ENCODE results near the gene PHLDA1. TPM values are rescaled to one million over a fixed set of nuclear protein-coding genes. Genes with fewer than 3 reads are reported as not detected.

PHLDA1 gene
- total and polyA plus RNA-seq, 2 of the 13 experiments (the other 11 are each of a cell fraction or from before 2014, with no cell fraction given): 33.8 to 41.0 TPM

DNA sequence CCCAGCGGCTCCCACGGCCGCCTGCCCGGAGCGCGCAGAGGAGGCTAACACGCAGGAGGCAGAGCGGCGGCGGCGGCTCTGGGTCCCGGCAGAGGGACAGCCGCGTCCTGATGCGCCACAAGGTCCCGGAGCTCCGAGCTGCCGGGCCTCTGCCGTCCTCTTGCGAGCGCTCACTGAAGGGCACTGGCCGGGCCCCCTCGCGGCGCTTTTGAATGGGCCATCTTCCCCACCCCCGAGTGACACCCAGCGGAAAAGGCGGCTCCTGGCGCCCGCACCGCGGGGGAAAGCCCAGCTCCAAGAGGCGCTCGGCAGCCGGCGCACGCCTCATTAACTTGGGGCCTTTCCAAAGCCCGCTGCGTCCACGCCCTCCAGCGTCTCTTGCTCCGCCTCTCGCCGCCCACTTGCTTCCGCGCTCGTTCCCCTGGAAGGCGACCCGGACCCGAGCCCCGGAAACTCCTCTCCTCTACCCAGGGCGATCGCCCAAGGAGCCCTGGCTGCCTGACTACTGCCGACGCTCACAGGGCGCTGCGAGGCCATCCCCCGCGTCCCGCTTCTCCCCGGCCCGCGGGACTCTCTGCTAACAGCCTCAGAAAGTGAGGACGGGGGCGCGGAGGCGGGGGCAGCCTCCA, at the start of gene PHLDA1 (continued):
- TF ChIP-seq AHDC1 (CRISPR knock-in tag; IDR thresholded peaks at IDR 0.05; ENCODE audit: borderline replicate concordance): 0 out of 2 replicates have a peak, but pooled peaks have one; percentile 47
- peak; percentile 77 for TF ChIP-seq PTBP1 (IDR thresholded peaks at IDR 0.05; ENCODE audit: low read depth, low read length, poor library complexity, severe bottlenecking)
- TF ChIP-seq ZNF7 (CRISPR knock-in tag; IDR thresholded peaks at IDR 0.05): no peak
- no peak for TF ChIP-seq CCAR2 (optimal IDR thresholded peaks at IDR 0.05; ENCODE audit: low read depth, low read length)
- TF ChIP-seq TBP (CRISPR knock-in tag; IDR thresholded peaks at IDR 0.05): no peak
- TF ChIP-seq ZNF33A (CRISPR knock-in tag; IDR thresholded peaks at IDR 0.05; ENCODE audit: borderline replicate concordance): peak; percentile 99
- TF ChIP-seq, protein P1, sequence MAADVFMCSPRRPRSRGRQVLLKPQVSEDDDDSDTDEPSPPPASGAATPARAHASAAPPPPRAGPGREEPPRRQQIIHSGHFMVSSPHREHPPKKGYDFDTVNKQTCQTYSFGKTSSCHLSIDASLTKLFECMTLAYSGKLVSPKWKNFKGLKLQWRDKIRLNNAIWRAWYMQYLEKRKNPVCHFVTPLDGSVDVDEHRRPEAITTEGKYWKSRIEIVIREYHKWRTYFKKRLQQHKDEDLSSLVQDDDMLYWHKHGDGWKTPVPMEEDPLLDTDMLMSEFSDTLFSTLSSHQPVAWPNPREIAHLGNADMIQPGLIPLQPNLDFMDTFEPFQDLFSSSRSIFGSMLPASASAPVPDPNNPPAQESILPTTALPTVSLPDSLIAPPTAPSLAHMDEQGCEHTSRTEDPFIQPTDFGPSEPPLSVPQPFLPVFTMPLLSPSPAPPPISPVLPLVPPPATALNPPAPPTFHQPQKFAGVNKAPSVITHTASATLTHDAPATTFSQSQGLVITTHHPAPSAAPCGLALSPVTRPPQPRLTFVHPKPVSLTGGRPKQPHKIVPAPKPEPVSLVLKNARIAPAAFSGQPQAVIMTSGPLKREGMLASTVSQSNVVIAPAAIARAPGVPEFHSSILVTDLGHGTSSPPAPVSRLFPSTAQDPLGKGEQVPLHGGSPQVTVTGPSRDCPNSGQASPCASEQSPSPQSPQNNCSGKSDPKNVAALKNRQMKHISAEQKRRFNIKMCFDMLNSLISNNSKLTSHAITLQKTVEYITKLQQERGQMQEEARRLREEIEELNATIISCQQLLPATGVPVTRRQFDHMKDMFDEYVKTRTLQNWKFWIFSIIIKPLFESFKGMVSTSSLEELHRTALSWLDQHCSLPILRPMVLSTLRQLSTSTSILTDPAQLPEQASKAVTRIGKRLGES (CRISPR knock-in tag; IDR thresholded peaks at IDR 0.05; ENCODE audit: borderline replicate concordance): peak; percentile 80; the same call in 1 of the 2 replicates
- peak; percentile 78; the same call in 1 of the 2 replicates for TF ChIP-seq SMAD3 (CRISPR knock-in tag; IDR thresholded peaks at IDR 0.05)
- peak; percentile 79; the same call in 1 of the 2 replicates for TF ChIP-seq ZNF749 (CRISPR knock-in tag; IDR thresholded peaks at IDR 0.05; ENCODE audit: borderline replicate concordance)
- no peak for TF ChIP-seq PHB2 (IDR thresholded peaks at IDR 0.05; ENCODE audit: partially characterized antibody)
- TF ChIP-seq MYNN (CRISPR knock-in tag; IDR thresholded peaks at IDR 0.05; ENCODE audit: low read depth): 0 out of 2 replicates have a peak, but pooled peaks have one; percentile 70
- TF ChIP-seq THYN1 (CRISPR knock-in tag; IDR thresholded peaks at IDR 0.05; ENCODE audit: borderline replicate concordance, low read depth): no peak; the same call in 1 of the 2 replicates
- 0 out of 2 replicates have a peak, but pooled peaks have one; percentile 65 for TF ChIP-seq ZNF136 (CRISPR knock-in tag; IDR thresholded peaks at IDR 0.05; ENCODE audit: low read depth)
- no peak for TF ChIP-seq ZNF337 (CRISPR knock-in tag; IDR thresholded peaks at IDR 0.05; ENCODE audit: borderline replicate concordance, low read depth)
- TF ChIP-seq ZNF274 (CRISPR knock-in tag; IDR thresholded peaks at IDR 0.05): peak; percentile 51
- TF ChIP-seq KMT2A (CRISPR knock-in tag; IDR thresholded peaks at IDR 0.05): no peak
- peak; percentile 26 for TF ChIP-seq SRY (CRISPR knock-in tag; IDR thresholded peaks at IDR 0.05)
- TF ChIP-seq ZNF124 (CRISPR knock-in tag; IDR thresholded peaks at IDR 0.05): peak; percentile 91; the same call in 1 of the 2 replicates
- TF ChIP-seq ZSCAN21 (CRISPR knock-in tag; IDR thresholded peaks at IDR 0.05; ENCODE audit: borderline replicate concordance): peak; percentile 79; the same call in 1 of the 2 replicates
